ENCODE results near the gene SPDYE4.

DNA sequence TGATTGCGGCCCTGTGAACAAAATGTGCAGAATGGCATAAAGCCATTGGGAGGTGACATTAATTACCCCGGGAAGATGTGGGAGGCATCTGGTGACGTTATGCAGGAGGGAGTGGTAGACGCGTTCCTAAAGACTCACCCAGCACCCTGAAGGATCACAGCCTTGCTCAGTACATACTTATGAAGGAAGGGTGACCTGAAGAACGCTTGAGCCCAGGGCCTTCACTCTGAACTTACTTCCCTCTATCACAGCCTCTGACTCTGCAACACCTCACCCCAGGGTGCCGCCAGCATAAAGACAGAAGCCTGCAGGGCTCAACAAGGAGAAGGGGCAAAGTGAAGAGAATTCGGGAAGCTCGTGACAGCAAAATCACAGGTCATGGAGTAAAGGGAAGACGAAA lies 31.4 kb upstream of the SPDYE4 start:
- TF ChIP-seq POLR2A (IDR thresholded peaks at IDR 0.05), result no peak
- TF ChIP-seq, protein P1, sequence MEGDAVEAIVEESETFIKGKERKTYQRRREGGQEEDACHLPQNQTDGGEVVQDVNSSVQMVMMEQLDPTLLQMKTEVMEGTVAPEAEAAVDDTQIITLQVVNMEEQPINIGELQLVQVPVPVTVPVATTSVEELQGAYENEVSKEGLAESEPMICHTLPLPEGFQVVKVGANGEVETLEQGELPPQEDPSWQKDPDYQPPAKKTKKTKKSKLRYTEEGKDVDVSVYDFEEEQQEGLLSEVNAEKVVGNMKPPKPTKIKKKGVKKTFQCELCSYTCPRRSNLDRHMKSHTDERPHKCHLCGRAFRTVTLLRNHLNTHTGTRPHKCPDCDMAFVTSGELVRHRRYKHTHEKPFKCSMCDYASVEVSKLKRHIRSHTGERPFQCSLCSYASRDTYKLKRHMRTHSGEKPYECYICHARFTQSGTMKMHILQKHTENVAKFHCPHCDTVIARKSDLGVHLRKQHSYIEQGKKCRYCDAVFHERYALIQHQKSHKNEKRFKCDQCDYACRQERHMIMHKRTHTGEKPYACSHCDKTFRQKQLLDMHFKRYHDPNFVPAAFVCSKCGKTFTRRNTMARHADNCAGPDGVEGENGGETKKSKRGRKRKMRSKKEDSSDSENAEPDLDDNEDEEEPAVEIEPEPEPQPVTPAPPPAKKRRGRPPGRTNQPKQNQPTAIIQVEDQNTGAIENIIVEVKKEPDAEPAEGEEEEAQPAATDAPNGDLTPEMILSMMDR (IDR thresholded peaks at IDR 0.05 in 4 of 5, conservative IDR thresholded peaks at IDR 0.05 in 1 of 5), result no peak
